ENCODE measurements around the gene DEPDC5.

Gene DEPDC5

GRCh38 chr22:31953261-31953660 is 199.4 kb downstream of the DEPDC5 start:
- no peak for DNase-seq

- no peak for DNase-seq
These were observed 201.0 kb downstream of the DEPDC5 start for GRCh38 chr22:31954535-31955523.

GRCh38 chr22:31956360-31956759 is 202.5 kb downstream of the DEPDC5 start:
- DNase-seq = no peak
